ENCODE data around the gene ZNF823. TPM values are rescaled to one million over a fixed set of nuclear protein-coding genes. Genes with fewer than 3 reads are reported as not detected.

Gene ZNF823
- total and polyA plus RNA-seq, 2 of the 13 experiments (the other 11 are each of a cell fraction or from before 2014, with no cell fraction given), result 5.7 to 11.7 TPM

DNA sequence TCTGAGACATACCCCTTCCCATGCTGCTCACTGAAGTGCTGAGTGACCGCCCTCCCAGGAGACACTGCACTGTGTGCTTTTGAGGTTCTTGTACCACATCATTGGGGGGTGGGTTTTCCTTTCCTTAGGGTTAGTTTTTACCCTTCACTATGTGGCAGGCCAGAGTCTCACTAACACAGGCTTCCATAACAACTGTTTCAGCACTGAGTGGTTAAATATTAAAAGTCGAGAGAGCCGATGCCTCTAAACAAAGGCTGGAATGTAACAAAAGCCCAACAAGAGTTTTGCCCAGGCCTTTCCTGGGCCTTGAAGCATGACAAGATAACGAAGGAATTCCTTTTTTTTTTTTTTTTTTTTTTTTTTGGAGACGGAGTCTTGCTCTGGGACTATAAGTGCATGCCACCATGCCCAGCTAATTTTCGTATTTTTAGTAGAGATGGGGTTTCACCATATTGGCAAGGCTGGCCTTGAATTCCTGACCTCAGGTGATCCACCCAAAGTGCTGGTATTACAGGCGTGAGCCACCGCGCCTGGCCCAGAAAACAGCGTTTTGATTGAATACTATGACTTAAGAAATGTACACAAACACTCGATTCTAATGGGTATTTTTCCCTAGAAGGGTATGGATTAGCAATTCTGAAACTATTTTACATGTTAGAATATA lies 46.5 kb downstream of the ZNF823 start (continued):
- TF ChIP-seq, protein P1, sequence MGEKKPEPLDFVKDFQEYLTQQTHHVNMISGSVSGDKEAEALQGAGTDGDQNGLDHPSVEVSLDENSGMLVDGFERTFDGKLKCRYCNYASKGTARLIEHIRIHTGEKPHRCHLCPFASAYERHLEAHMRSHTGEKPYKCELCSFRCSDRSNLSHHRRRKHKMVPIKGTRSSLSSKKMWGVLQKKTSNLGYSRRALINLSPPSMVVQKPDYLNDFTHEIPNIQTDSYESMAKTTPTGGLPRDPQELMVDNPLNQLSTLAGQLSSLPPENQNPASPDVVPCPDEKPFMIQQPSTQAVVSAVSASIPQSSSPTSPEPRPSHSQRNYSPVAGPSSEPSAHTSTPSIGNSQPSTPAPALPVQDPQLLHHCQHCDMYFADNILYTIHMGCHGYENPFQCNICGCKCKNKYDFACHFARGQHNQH (CRISPR knock-in tag; IDR thresholded peaks at IDR 0.05), result no peak
- TF ChIP-seq, protein P2, sequence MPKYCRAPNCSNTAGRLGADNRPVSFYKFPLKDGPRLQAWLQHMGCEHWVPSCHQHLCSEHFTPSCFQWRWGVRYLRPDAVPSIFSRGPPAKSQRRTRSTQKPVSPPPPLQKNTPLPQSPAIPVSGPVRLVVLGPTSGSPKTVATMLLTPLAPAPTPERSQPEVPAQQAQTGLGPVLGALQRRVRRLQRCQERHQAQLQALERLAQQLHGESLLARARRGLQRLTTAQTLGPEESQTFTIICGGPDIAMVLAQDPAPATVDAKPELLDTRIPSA (CRISPR knock-in tag; IDR thresholded peaks at IDR 0.05; ENCODE audit: borderline replicate concordance), result no peak
- TF ChIP-seq HNRNPK (IDR thresholded peaks at IDR 0.05; ENCODE audit: low read depth, low read length, poor library complexity, severe bottlenecking) (no peak), PCBP2 (optimal IDR thresholded peaks at IDR 0.05; ENCODE audit: low read depth, low read length, poor library complexity, severe bottlenecking) (no peak), NFKB2 (CRISPR knock-in tag; IDR thresholded peaks at IDR 0.05; ENCODE audit: borderline replicate concordance) (no peak), PHF20 (CRISPR knock-in tag; IDR thresholded peaks at IDR 0.05) (no peak), NR2F6 (IDR thresholded peaks at IDR 0.05) (peak; percentile 44; the same call in 1 of the 2 replicates), NR2F6 (CRISPR knock-in tag; IDR thresholded peaks at IDR 0.05) (peak; percentile 26; the same call in 1 of the 2 replicates), ZNF672 (CRISPR knock-in tag; IDR thresholded peaks at IDR 0.05) (no peak), ZNF224 (CRISPR knock-in tag; IDR thresholded peaks at IDR 0.05) (no peak), TBL1XR1 (IDR thresholded peaks at IDR 0.05; ENCODE audit: borderline replicate concordance, low read length, partially characterized antibody) (no peak), MBD4 (IDR thresholded peaks at IDR 0.05; ENCODE audit: borderline replicate concordance, low read length) (no peak), ZKSCAN5 (CRISPR knock-in tag; IDR thresholded peaks at IDR 0.05) (no peak), SOX6 (IDR thresholded peaks at IDR 0.05) (no peak), SOX6 (CRISPR knock-in tag; IDR thresholded peaks at IDR 0.05) (peak; percentile 87), ZNF644 (CRISPR knock-in tag; IDR thresholded peaks at IDR 0.05; ENCODE audit: low read depth) (0 out of 2 replicates have a peak, but pooled peaks have one; percentile 16), ZNF282 (IDR thresholded peaks at IDR 0.05; ENCODE audit: partially characterized antibody) (no peak), ZNF3 (CRISPR knock-in tag; IDR thresholded peaks at IDR 0.05) (no peak)
- TF ChIP-seq, protein P3, sequence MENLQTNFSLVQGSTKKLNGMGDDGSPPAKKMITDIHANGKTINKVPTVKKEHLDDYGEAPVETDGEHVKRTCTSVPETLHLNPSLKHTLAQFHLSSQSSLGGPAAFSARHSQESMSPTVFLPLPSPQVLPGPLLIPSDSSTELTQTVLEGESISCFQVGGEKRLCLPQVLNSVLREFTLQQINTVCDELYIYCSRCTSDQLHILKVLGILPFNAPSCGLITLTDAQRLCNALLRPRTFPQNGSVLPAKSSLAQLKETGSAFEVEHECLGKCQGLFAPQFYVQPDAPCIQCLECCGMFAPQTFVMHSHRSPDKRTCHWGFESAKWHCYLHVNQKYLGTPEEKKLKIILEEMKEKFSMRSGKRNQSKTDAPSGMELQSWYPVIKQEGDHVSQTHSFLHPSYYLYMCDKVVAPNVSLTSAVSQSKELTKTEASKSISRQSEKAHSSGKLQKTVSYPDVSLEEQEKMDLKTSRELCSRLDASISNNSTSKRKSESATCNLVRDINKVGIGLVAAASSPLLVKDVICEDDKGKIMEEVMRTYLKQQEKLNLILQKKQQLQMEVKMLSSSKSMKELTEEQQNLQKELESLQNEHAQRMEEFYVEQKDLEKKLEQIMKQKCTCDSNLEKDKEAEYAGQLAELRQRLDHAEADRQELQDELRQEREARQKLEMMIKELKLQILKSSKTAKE (CRISPR knock-in tag; IDR thresholded peaks at IDR 0.05; ENCODE audit: borderline replicate concordance), result no peak
- TF ChIP-seq, protein P4, sequence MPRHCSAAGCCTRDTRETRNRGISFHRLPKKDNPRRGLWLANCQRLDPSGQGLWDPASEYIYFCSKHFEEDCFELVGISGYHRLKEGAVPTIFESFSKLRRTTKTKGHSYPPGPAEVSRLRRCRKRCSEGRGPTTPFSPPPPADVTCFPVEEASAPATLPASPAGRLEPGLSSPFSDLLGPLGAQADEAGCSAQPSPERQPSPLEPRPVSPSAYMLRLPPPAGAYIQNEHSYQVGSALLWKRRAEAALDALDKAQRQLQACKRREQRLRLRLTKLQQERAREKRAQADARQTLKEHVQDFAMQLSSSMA (CRISPR knock-in tag; IDR thresholded peaks at IDR 0.05), result no peak
- TF ChIP-seq, protein P5, sequence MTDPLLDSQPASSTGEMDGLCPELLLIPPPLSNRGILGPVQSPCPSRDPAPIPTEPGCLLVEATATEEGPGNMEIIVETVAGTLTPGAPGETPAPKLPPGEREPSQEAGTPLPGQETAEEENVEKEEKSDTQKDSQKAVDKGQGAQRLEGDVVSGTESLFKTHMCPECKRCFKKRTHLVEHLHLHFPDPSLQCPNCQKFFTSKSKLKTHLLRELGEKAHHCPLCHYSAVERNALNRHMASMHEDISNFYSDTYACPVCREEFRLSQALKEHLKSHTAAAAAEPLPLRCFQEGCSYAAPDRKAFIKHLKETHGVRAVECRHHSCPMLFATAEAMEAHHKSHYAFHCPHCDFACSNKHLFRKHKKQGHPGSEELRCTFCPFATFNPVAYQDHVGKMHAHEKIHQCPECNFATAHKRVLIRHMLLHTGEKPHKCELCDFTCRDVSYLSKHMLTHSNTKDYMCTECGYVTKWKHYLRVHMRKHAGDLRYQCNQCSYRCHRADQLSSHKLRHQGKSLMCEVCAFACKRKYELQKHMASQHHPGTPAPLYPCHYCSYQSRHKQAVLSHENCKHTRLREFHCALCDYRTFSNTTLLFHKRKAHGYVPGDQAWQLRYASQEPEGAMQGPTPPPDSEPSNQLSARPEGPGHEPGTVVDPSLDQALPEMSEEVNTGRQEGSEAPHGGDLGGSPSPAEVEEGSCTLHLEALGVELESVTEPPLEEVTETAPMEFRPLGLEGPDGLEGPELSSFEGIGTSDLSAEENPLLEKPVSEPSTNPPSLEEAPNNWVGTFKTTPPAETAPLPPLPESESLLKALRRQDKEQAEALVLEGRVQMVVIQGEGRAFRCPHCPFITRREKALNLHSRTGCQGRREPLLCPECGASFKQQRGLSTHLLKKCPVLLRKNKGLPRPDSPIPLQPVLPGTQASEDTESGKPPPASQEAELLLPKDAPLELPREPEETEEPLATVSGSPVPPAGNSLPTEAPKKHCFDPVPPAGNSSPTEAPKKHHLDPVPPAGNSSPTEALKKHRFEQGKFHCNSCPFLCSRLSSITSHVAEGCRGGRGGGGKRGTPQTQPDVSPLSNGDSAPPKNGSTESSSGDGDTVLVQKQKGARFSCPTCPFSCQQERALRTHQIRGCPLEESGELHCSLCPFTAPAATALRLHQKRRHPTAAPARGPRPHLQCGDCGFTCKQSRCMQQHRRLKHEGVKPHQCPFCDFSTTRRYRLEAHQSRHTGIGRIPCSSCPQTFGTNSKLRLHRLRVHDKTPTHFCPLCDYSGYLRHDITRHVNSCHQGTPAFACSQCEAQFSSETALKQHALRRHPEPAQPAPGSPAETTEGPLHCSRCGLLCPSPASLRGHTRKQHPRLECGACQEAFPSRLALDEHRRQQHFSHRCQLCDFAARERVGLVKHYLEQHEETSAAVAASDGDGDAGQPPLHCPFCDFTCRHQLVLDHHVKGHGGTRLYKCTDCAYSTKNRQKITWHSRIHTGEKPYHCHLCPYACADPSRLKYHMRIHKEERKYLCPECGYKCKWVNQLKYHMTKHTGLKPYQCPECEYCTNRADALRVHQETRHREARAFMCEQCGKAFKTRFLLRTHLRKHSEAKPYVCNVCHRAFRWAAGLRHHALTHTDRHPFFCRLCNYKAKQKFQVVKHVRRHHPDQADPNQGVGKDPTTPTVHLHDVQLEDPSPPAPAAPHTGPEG (CRISPR knock-in tag; IDR thresholded peaks at IDR 0.05), result no peak
